PC-9 (cell line): Measurements from ENCODE around the gene ANKFY1.

Source experiments
- EZH2 ChIP-seq: fragments of 200-600 bp; sonication (generic); IDR thresholded peaks from 2 replicates; pipeline ENCODE4 v1.8.0; 2017; ENCODE audit warnings: antibody characterized with exemption, low read depth
- TF ChIP-seq, protein P1 (sequence below): fragments of 200-600 bp; sonication (generic); conservative IDR thresholded peaks from 2 replicates; pipeline ENCODE4 v1.6.1; 2017; ENCODE audit warnings: mixed run types, antibody characterized with exemption, mild to moderate bottlenecking, moderate library complexity

DNA sequence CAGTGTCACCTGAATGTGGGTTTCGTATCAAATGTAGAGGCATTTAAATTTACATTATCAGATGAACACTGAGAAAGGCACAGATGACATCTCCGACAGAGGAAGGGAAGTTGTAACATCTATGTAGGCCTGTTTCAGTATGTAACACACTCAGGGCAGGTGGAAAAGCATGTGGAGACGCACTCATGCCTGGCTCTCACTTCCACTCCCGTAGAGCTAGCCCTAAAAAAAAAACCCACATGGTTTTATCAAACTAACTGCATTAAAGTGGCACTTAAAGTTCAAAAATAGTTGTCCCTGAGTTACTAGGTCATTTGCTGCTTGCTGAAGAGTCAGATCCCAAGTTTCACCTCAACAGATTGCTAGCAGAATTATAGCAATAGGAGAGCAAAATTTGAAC lies 6.1 kb upstream of the ANKFY1 start:
- TF ChIP-seq EZH2: no peak
- TF ChIP-seq, protein P1, sequence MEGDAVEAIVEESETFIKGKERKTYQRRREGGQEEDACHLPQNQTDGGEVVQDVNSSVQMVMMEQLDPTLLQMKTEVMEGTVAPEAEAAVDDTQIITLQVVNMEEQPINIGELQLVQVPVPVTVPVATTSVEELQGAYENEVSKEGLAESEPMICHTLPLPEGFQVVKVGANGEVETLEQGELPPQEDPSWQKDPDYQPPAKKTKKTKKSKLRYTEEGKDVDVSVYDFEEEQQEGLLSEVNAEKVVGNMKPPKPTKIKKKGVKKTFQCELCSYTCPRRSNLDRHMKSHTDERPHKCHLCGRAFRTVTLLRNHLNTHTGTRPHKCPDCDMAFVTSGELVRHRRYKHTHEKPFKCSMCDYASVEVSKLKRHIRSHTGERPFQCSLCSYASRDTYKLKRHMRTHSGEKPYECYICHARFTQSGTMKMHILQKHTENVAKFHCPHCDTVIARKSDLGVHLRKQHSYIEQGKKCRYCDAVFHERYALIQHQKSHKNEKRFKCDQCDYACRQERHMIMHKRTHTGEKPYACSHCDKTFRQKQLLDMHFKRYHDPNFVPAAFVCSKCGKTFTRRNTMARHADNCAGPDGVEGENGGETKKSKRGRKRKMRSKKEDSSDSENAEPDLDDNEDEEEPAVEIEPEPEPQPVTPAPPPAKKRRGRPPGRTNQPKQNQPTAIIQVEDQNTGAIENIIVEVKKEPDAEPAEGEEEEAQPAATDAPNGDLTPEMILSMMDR: no peak
